ENCODE data around the gene DNM1.
A peak's percentile ranks its signal among the peaks of the same experiment; 100 is the strongest.

The DNM1 gene

GRCh38 chr9:128286440-128286839, 83.3 kb downstream of the DNM1 start:
- Histone ChIP-seq H3K4me3 (no peak overlapping the region), H3K27ac (no peak overlapping the region)

GRCh38 chr9:128288273-128289004, 85.3 kb downstream of the DNM1 start:
- H3K4me3 ChIP-seq: no peak overlapping the region
- H3K27ac ChIP-seq: no peak overlapping the region

GRCh38 chr9:128292009-128292408, 88.8 kb downstream of the DNM1 start:
- Histone ChIP-seq H3K27ac (no peak overlapping the region), H3K4me3 (no peak overlapping the region)

GRCh38 chr9:128293091-128293490, 89.9 kb downstream of the DNM1 start:
- Histone ChIP-seq H3K27ac (no peak overlapping the region), H3K4me3 (no peak overlapping the region)

- H3K4me3 ChIP-seq: no peak overlapping the region
- no peak overlapping the region for H3K27ac ChIP-seq
These were observed 91.0 kb downstream of the DNM1 start for GRCh38 chr9:128294142-128294541.

GRCh38 chr9:128296340-128297220, 93.4 kb downstream of the DNM1 start:
- Histone ChIP-seq H3K27ac (peak overlapping the region in 7 of 21 experiments; percentile 4 to 42 (median 14)), H3K4me3 (no peak overlapping the region)

GRCh38 chr9:128297221-128297773, 94.1 kb downstream of the DNM1 start:
- H3K27ac ChIP-seq: peak overlapping the region in 10 of 21 experiments; percentile 5 to 77 (median 50)
- no peak overlapping the region for H3K4me3 ChIP-seq

GRCh38 chr9:128298535-128299482, 95.6 kb downstream of the DNM1 start:
- Histone ChIP-seq H3K27ac (peak overlapping the region in 19 of 21 experiments; percentile 14 to 77 (median 56)), H3K4me3 (no peak overlapping the region)

GRCh38 chr9:128304136-128304970, 101.2 kb downstream of the DNM1 start:
- no peak overlapping the region for H3K4me3 ChIP-seq
- peak overlapping the region in 9 of 21 experiments; percentile 12 to 83 (median 39) for H3K27ac ChIP-seq
